Transverse colon (tissue), 4 donors: ENCODE data around the gene PBLD.

Experiments used
- CTCF ChIP-seq, 5 experiments: fragments of 200-600 bp in 3 of 5; fragments of 450-650 bp in 2 of 5; sonication (generic) in 3 of 5; IDR thresholded peaks; 1 replicate in 2 of 5; 2 replicates in 3 of 5; pipeline ENCODE4 v1.5.1; 2016 to 2017; ENCODE audit warnings: antibody characterized with exemption in 5 of 5, inconsistent platforms in 3 of 5, mild to moderate bottlenecking in 2 of 5, moderate library complexity in 1 of 5
- POLR2AphosphoS5 ChIP-seq, 3 donors: sonication (generic); formaldehyde crosslinking; IDR thresholded peaks; one replicate each; pipeline ENCODE4 v1.6.1; 2016; ENCODE audit warnings: antibody characterized with exemption in 3 of 3

GRCh38 chr10:68332259-68333057 is at the start of gene PBLD:
- TF ChIP-seq CTCF (IDR thresholded peaks at IDR 0.05) (peak; percentile 29 to 73 (median 48)), POLR2AphosphoS5 (IDR thresholded peaks at IDR 0.05) (peak; percentile 76 to 88 (median 88))
